Measurements from ENCODE around the gene CCDC57. TPM values are rescaled to one million over a fixed set of nuclear protein-coding genes. Genes with fewer than 3 reads are reported as not detected.

CCDC57 gene
- total RNA-seq, 1 experiment from 2014 or later = 69.9 TPM

GRCh38 chr17:82238472-82239201 lies 26.0 kb upstream of the CCDC57 start:
- Mint-ChIP-seq H3K27ac (ENCODE audit: unreplicated experiment) (no peak overlapping the region), H3K36me3 (ENCODE audit: insufficient read depth, unreplicated experiment) (peaks cover 71% of the 10 kb centered on the region), H3K4me3 (ENCODE audit: low read depth, unreplicated experiment) (no peak overlapping the region), H3K9me3 (ENCODE audit: low read depth, unreplicated experiment) (no peaks in the 10 kb centered on the region), H3K4me1 (ENCODE audit: low read depth, unreplicated experiment) (peaks cover 21% of the 10 kb centered on the region), H3K27me3 (ENCODE audit: unreplicated experiment) (no peaks in the 10 kb centered on the region)
- CTCF ChIA-PET = no interaction called here
- DNase-seq = no peak
- TF ChIP-seq CTCF (IDR thresholded peaks at IDR 0.05; ENCODE audit: unreplicated experiment) = no peak
- intact Hi-C loops (cut with micrococcal nuclease; ENCODE audit: unreplicated experiment) = no loop called here
- BruUV-seq (replicated peaks) = no TSS peak

GRCh38 chr17:82237746-82238471 lies 25.3 kb upstream of the CCDC57 start:
- intact Hi-C loops (cut with micrococcal nuclease; ENCODE audit: unreplicated experiment) = no loop called here
- H3K4me3 Mint-ChIP-seq (ENCODE audit: low read depth, unreplicated experiment) = no peak overlapping the region
- H3K27me3 Mint-ChIP-seq (ENCODE audit: unreplicated experiment) = no peaks in the 10 kb centered on the region
- H3K36me3 Mint-ChIP-seq (ENCODE audit: insufficient read depth, unreplicated experiment) = peaks cover 72% of the 10 kb centered on the region
- H3K27ac Mint-ChIP-seq (ENCODE audit: unreplicated experiment) = no peak overlapping the region
- CTCF ChIA-PET = no interaction called here
- no peak for TF ChIP-seq CTCF (IDR thresholded peaks at IDR 0.05; ENCODE audit: unreplicated experiment)
- H3K4me1 Mint-ChIP-seq (ENCODE audit: low read depth, unreplicated experiment) = peaks cover 21% of the 10 kb centered on the region
- no peak for DNase-seq
- no TSS peak for BruUV-seq (replicated peaks)
- no peaks in the 10 kb centered on the region for H3K9me3 Mint-ChIP-seq (ENCODE audit: low read depth, unreplicated experiment)

GRCh38 chr17:82237083-82237745 lies 24.6 kb upstream of the CCDC57 start:
- CTCF ChIA-PET = interaction anchor here (1.7 kb wide), 1 partner anchor 31 kb away, joined by 10 read pairs; no protein-coding TSS in a partner anchor
- no TSS peak for BruUV-seq (replicated peaks)
- Mint-ChIP-seq H3K9me3 (ENCODE audit: low read depth, unreplicated experiment) (no peaks in the 10 kb centered on the region), H3K4me1 (ENCODE audit: low read depth, unreplicated experiment) (peaks cover 15% of the 10 kb centered on the region), H3K27me3 (ENCODE audit: unreplicated experiment) (no peaks in the 10 kb centered on the region), H3K4me3 (ENCODE audit: low read depth, unreplicated experiment) (no peak overlapping the region), H3K36me3 (ENCODE audit: insufficient read depth, unreplicated experiment) (peaks cover 66% of the 10 kb centered on the region), H3K27ac (ENCODE audit: unreplicated experiment) (no peak overlapping the region)
- no peak for DNase-seq
- TF ChIP-seq CTCF (IDR thresholded peaks at IDR 0.05; ENCODE audit: unreplicated experiment) = no peak
- intact Hi-C loops (cut with micrococcal nuclease; ENCODE audit: unreplicated experiment) = no loop called here

- peak; percentile 86 for TF ChIP-seq CTCF (IDR thresholded peaks at IDR 0.05; ENCODE audit: unreplicated experiment)
- Mint-ChIP-seq H3K4me1 (ENCODE audit: low read depth, unreplicated experiment) (peaks cover 13% of the 10 kb centered on the region), H3K4me3 (ENCODE audit: low read depth, unreplicated experiment) (no peak overlapping the region), H3K27me3 (ENCODE audit: unreplicated experiment) (no peaks in the 10 kb centered on the region), H3K9me3 (ENCODE audit: low read depth, unreplicated experiment) (no peaks in the 10 kb centered on the region), H3K27ac (ENCODE audit: unreplicated experiment) (no peak overlapping the region), H3K36me3 (ENCODE audit: insufficient read depth, unreplicated experiment) (peaks cover 58% of the 10 kb centered on the region)
- no TSS peak for BruUV-seq (replicated peaks)
- intact Hi-C loops (cut with micrococcal nuclease; ENCODE audit: unreplicated experiment) = no loop called here
- peak; percentile 64 for DNase-seq
- CTCF ChIA-PET = interaction anchor here (0.6 to 1.7 kb wide), 4 partner anchors 10 to 328 kb away, joined by 3 to 10 read pairs (median 6); no protein-coding TSS in a partner anchor
Measured at GRCh38 chr17:82236142-82236971, 23.7 kb upstream of the CCDC57 start.

Data from Calu3 (cell line).